ENCODE measurements around the gene DPF1.

Gene DPF1

DNA sequence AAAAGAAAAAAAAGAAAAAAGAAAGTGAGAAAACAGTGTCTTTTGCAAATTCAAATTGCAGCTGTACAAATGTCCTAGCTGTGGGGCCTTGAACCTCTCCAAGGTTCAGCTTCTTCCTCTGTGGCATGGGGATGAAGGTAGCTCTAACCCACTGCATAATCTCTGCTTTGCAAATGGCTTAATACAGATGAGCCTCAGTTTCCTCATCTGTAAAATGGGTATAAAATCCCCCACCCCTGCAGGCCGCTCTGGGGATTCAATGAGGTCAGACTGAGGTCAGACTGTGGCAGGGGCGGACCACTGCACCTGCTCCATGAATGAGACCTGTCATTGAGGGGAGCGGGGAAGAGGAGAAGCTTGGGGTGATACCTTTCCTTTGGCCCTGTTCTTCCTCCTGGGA is 5.8 kb downstream of the DPF1 start:
- H3K27ac ChIP-seq (replicated peaks), result no peak overlapping the region
- DNase-seq (ENCODE audit: low read depth in 1 of 2, low spot score in 1 of 2), result no peak
- no peak overlapping the region for H3K4me3 ChIP-seq (replicated peaks; ENCODE audit: insufficient read depth, low read length)
- peaks cover 26% of the 10 kb centered on the region for H3K27me3 ChIP-seq (ENCODE audit: insufficient read depth, poor library complexity, severe bottlenecking)
- TF ChIP-seq, protein P1, sequence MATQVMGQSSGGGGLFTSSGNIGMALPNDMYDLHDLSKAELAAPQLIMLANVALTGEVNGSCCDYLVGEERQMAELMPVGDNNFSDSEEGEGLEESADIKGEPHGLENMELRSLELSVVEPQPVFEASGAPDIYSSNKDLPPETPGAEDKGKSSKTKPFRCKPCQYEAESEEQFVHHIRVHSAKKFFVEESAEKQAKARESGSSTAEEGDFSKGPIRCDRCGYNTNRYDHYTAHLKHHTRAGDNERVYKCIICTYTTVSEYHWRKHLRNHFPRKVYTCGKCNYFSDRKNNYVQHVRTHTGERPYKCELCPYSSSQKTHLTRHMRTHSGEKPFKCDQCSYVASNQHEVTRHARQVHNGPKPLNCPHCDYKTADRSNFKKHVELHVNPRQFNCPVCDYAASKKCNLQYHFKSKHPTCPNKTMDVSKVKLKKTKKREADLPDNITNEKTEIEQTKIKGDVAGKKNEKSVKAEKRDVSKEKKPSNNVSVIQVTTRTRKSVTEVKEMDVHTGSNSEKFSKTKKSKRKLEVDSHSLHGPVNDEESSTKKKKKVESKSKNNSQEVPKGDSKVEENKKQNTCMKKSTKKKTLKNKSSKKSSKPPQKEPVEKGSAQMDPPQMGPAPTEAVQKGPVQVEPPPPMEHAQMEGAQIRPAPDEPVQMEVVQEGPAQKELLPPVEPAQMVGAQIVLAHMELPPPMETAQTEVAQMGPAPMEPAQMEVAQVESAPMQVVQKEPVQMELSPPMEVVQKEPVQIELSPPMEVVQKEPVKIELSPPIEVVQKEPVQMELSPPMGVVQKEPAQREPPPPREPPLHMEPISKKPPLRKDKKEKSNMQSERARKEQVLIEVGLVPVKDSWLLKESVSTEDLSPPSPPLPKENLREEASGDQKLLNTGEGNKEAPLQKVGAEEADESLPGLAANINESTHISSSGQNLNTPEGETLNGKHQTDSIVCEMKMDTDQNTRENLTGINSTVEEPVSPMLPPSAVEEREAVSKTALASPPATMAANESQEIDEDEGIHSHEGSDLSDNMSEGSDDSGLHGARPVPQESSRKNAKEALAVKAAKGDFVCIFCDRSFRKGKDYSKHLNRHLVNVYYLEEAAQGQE (IDR thresholded peaks at IDR 0.05; ENCODE audit: insufficient replicate concordance, low read depth), result no peak
- no peak for TF ChIP-seq SPI1 (IDR thresholded peaks at IDR 0.05; ENCODE audit: borderline replicate concordance, low read depth)
- no peak for TF ChIP-seq GABPA (IDR thresholded peaks at IDR 0.05; ENCODE audit: low read depth)
- TF ChIP-seq POLR2AphosphoS5 (IDR thresholded peaks at IDR 0.05; ENCODE audit: low read depth), result no peak
- TF ChIP-seq, protein P2, sequence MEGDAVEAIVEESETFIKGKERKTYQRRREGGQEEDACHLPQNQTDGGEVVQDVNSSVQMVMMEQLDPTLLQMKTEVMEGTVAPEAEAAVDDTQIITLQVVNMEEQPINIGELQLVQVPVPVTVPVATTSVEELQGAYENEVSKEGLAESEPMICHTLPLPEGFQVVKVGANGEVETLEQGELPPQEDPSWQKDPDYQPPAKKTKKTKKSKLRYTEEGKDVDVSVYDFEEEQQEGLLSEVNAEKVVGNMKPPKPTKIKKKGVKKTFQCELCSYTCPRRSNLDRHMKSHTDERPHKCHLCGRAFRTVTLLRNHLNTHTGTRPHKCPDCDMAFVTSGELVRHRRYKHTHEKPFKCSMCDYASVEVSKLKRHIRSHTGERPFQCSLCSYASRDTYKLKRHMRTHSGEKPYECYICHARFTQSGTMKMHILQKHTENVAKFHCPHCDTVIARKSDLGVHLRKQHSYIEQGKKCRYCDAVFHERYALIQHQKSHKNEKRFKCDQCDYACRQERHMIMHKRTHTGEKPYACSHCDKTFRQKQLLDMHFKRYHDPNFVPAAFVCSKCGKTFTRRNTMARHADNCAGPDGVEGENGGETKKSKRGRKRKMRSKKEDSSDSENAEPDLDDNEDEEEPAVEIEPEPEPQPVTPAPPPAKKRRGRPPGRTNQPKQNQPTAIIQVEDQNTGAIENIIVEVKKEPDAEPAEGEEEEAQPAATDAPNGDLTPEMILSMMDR (IDR thresholded peaks at IDR 0.05; ENCODE audit: insufficient read depth, low read length), result no peak

DNA sequence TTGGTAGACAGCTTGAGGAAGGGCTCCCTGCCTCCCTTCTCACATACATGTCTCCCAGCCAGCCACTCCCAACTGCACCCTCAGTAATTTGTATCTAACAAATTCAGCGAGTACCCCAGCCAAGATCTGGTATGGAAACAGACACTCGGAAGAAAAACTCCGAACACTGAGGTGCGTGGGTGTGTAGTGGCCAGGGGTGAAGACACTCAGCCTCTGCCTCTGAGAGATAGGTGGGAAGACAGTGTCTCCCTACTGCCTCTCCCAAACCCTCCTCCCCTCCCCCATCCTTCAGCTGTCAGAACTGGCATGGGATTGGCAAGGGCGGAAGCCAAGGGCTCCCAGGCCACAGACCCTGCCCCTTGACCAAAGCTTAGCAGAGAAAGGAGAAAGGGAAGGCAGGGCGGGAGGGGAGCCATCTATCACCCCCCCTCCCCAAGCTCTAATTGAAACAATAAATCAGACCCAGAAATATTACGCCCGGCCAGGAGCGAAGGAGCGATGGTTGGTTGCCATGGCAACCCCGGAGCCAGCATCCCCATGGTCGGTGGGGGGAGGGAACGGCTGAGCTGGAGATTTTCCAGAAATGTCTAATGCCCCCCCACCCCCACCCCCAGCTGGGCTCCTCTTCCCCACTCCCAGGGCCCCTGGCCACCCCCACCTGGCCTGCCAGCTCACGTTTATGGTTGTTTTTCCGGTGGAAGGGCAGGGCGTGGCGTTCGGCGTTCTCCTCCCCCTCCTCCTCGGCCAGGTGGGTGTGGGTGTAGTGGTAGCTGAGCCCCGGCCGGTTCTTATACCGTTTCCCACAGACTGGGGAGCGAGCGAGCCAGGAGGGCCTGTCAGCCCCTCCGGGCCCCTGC is 7.0 kb downstream of the DPF1 start:
- DNase-seq (ENCODE audit: low read depth in 1 of 2, low spot score in 1 of 2), result no peak
- H3K27ac ChIP-seq (replicated peaks), result no peak overlapping the region
- no peak for TF ChIP-seq POLR2AphosphoS5 (IDR thresholded peaks at IDR 0.05; ENCODE audit: low read depth)
- TF ChIP-seq SPI1 (IDR thresholded peaks at IDR 0.05; ENCODE audit: borderline replicate concordance, low read depth), result no peak
- TF ChIP-seq, protein P1 (IDR thresholded peaks at IDR 0.05; ENCODE audit: insufficient replicate concordance, low read depth), result no peak
- TF ChIP-seq, protein P2 (IDR thresholded peaks at IDR 0.05; ENCODE audit: insufficient read depth, low read length), result no peak
- no peak for TF ChIP-seq GABPA (IDR thresholded peaks at IDR 0.05; ENCODE audit: low read depth)
- H3K27me3 ChIP-seq (ENCODE audit: insufficient read depth, poor library complexity, severe bottlenecking), result peaks cover 22% of the 10 kb centered on the region
- H3K4me3 ChIP-seq (replicated peaks; ENCODE audit: insufficient read depth, low read length), result no peak overlapping the region

DNA sequence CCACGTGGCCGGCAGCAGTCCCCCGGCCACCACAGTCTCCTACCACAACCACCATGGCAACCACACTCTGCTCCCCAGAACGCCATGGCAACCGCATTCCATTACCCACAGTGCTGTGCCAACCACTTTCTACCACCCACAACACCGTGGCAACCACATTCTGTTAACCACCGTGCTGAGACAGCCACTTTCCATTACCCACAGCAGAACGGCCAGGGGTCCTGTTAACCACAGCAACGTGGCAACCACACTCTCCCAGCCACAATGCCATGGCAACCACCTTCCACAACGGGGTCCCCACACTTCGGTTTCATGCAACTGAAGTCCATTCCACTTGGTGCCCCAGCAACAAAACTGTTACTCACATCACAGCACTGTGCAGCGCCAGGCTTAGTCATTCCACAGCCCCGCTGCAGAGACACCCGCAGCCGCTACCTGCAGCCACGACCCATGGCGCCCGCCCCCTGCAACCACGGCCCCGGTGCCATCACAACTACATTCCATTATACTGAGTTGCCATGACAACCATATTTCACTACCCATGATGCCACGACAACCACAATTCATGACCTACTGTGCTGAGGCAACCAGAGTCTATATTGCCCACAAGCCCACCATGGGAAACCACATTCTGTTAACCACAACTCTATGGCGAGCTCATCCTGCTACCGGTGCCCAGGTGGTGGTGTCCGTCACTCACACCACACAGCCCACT is 10.0 kb downstream of the DPF1 start:
- Histone ChIP-seq H3K27me3 (ENCODE audit: insufficient read depth, poor library complexity, severe bottlenecking) (peaks cover 41% of the 10 kb centered on the region), H3K4me3 (replicated peaks; ENCODE audit: insufficient read depth, low read length) (no peak overlapping the region), H3K27ac (replicated peaks) (peak overlapping the region; percentile 45)
- TF ChIP-seq, protein P1 (IDR thresholded peaks at IDR 0.05; ENCODE audit: insufficient replicate concordance, low read depth), result no peak
- peak; percentile 59 for TF ChIP-seq POLR2AphosphoS5 (IDR thresholded peaks at IDR 0.05; ENCODE audit: low read depth)
- TF ChIP-seq, protein P2 (IDR thresholded peaks at IDR 0.05; ENCODE audit: insufficient read depth, low read length), result no peak
- TF ChIP-seq GABPA (IDR thresholded peaks at IDR 0.05; ENCODE audit: low read depth), result no peak
- no peak for TF ChIP-seq SPI1 (IDR thresholded peaks at IDR 0.05; ENCODE audit: borderline replicate concordance, low read depth)
- DNase-seq (ENCODE audit: low read depth in 1 of 2, low spot score in 1 of 2), result peak in 1 of 2 experiments; percentile 55

Measured in HL-60 (cell line).